ENCODE data around the gene TRMT10A.

TRMT10A gene

GRCh38 chr4:99563310-99564186, at the start of gene TRMT10A:
TRMT10A (minus strand) TSS chr4:99564039; CDS start chr4:99559338, 4,701 bp downstream.
- peak; percentile 90 for DNase-seq (ENCODE audit: low spot score)

- no peak for DNase-seq (ENCODE audit: low spot score)
Observed at GRCh38 chr4:99612704-99613103, 48.9 kb upstream of the TRMT10A start.

- DNase-seq (ENCODE audit: low spot score) = no peak
Observed at GRCh38 chr4:99612281-99612680, 48.4 kb upstream of the TRMT10A start.

GRCh38 chr4:99610605-99611175, 46.9 kb upstream of the TRMT10A start:
- DNase-seq (ENCODE audit: low spot score) = no peak

GRCh38 chr4:99608417-99608816, 44.6 kb upstream of the TRMT10A start:
- DNase-seq (ENCODE audit: low spot score) = no peak

- no peak for DNase-seq (ENCODE audit: low spot score)
Observed at GRCh38 chr4:99606716-99607115, 42.9 kb upstream of the TRMT10A start.

- DNase-seq (ENCODE audit: low spot score) = no peak
Observed at GRCh38 chr4:99594818-99595217, 31.0 kb upstream of the TRMT10A start.

- no peak for DNase-seq (ENCODE audit: low spot score)
Observed at GRCh38 chr4:99593781-99594641, 30.2 kb upstream of the TRMT10A start.

GRCh38 chr4:99591757-99592156, 27.9 kb upstream of the TRMT10A start:
- no peak for DNase-seq (ENCODE audit: low spot score)

GRCh38 chr4:99587803-99588202, 24.0 kb upstream of the TRMT10A start:
- no peak for DNase-seq (ENCODE audit: low spot score)

- DNase-seq (ENCODE audit: low spot score) = no peak
Observed at GRCh38 chr4:99587309-99587708, 23.5 kb upstream of the TRMT10A start.

GRCh38 chr4:99586797-99587196, 23.0 kb upstream of the TRMT10A start:
- DNase-seq (ENCODE audit: low spot score) = no peak

GRCh38 chr4:99586322-99586721, 22.5 kb upstream of the TRMT10A start:
- DNase-seq (ENCODE audit: low spot score) = no peak

GRCh38 chr4:99585516-99585915, 21.7 kb upstream of the TRMT10A start:
- DNase-seq (ENCODE audit: low spot score) = no peak

- no peak for DNase-seq (ENCODE audit: low spot score)
Observed at GRCh38 chr4:99578714-99579113, 14.9 kb upstream of the TRMT10A start.

GRCh38 chr4:99574530-99575324, 10.9 kb upstream of the TRMT10A start, which contains the start of gene MTTP:
MTTP (plus strand) TSS chr4:99574824; CDS start chr4:99574910, 86 bp downstream.
- peak; percentile 15 for DNase-seq (ENCODE audit: low spot score)

GRCh38 chr4:99573735-99574368, 10.0 kb upstream of the TRMT10A start:
- no peak for DNase-seq (ENCODE audit: low spot score)

GRCh38 chr4:99572527-99573240, 8.8 kb upstream of the TRMT10A start:
- no peak for DNase-seq (ENCODE audit: low spot score)

- DNase-seq (ENCODE audit: low spot score) = no peak
Observed at GRCh38 chr4:99571883-99572282, 8.0 kb upstream of the TRMT10A start.

- DNase-seq (ENCODE audit: low spot score) = no peak
Observed at GRCh38 chr4:99564921-99565320, 1.1 kb upstream of the TRMT10A start.

Data from germinal center (tissue), 1 donor.